IPS-18c (cell line): ENCODE results near the gene DDX43.
"Not testable (repeated sequence)": the region's sequence is repeated elsewhere in the genome, so short reads cannot be mapped to it uniquely, and the experiment has no call there.

Experiments used
- H3K4me3 ChIP-seq: 2 replicates; pipeline ENCODE4 v1.7.0; 2013; ENCODE audit warnings: low read depth, mild to moderate bottlenecking, low read length, moderate library complexity; ENCODE audit not compliant: insufficient read depth
- H3K9me3 ChIP-seq: one replicate; pipeline ENCODE4 v1.6.1; 2013; ENCODE audit warnings: mild to moderate bottlenecking, low read length, moderate library complexity; ENCODE audit not compliant: control insufficient read depth, insufficient read depth

The DDX43 gene

DNA sequence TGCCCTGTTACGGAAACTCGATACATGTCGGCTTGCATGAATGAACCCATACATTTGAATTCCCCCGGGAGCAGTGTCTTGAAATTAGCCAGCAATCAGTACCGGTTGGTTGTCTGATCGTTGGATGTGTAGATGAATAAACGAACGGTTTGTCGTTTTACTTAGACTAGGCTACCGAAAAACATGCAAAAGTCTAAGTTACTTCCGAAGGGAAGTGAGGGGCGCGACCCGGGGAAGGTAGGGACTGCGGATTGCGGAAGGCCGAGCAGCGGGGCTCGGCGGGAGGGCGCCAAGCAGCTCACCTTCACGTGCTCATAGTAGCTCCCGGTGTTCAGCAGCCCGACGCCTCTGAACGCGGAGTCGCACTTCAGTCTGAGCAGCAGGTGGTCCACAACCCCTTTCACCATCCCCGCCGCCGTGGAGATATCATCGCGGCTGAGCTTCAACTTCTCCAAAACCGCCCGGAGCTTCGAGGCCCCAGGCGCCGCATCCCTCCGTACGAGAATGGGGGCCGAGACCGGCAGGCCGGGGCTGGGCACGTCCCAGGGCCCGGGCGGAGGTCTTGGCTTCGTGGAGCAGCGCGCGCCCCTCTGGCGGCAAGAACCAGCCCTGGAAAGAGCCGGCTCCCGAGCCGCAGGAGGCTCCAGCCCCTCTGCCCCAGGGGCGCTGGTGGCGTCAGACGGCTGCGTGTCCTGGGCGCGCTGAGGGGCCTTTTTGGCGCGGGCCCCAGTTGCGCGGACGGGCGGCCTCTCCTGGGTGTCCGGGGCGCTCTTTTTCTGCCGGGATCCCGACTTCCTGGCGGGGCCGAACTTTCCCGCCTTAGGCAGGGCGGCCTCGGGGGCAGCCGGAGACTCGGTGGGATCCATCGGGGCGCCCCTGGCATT lies 56.8 kb downstream of the DDX43 start:
- H3K4me3 ChIP-seq: peak overlapping the region; percentile 43
- H3K9me3 ChIP-seq: no peaks in the 10 kb centered on the region

DNA sequence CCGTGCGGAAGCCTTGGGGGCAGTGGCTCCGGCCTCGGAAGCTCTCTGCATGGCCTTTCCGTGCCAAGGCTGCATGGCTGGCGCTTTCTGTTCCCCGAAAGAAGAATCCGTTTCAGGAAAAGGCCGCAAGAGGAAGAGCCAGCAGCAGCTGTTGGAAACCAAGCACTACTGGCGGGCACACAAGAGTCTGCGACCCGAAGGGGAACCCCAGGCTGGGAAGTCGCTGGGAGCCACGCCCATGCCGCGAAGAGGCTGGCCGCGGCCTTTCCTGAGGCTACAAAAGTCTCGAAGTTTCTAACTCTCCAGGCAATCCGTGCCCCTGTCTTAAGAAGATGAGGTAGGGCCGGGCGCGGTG lies 57.5 kb downstream of the DDX43 start, which contains the start of gene CGAS:
Gene CGAS (minus strand): TSS at position 191 of the 355 bp plus-strand sequence. CDS start 116 bp downstream, at position 75.
- Histone ChIP-seq H3K9me3 (no peaks in the 10 kb centered on the region), H3K4me3 (peak within 1 kb of the TSS; percentile 43)

DNA sequence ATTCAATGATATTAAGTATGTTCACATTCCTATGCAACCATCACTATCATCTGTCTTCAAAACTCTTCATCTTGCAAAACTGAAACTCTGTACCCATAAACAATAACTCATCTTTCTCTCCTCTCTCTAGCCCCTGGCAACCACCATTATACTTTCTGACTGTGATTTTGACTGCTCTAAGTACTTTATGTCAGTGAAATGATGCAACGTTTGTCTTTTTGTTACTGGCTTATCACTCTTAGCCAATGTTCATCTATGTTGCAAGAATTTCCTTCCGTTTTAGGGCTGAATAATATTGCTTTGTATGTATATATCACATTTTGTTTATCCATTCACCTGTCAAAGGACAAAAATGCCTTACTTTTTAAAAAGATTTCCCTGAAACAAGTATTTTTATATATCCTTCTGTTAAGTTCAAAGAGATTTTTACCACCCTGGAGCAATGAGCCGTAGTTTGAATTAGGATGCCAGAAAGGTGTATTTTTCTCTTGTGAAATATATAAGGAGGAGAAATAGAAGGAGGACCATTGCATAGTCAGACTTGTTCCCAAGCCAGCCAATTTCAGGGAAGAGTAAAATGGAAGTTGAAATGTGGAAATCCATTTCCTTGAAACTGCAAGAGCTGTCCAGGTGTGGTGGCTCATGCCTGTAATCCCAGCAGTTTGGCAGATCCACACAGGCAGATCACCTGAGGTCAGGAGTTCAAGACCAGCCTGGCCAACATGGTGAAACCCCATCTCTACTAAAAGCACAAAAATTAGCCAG lies 61.4 kb downstream of the DDX43 start:
- no peaks in the 10 kb centered on the region for H3K9me3 ChIP-seq

DNA sequence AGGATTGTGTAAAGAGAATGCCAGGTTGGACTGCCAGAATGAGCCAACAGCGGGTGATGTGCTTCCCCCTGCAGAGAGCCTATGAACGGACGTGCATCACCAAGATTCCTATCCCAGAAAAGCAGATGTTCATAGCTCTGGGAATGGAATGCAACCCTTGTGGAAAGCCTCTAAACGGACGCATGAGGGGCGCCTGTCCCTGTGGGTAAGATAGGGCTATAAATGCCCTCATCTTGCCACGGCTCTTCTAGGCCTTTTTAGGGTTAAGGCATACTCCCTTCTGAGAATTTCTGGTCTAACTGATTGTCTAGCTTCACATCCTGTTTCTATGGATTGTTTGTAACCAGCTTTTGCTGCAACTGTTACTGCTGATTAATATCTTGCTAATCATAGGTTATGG lies 64.8 kb downstream of the DDX43 start:
- not testable (repeated sequence) for H3K9me3 ChIP-seq, H3K4me3 ChIP-seq

More for the DNA sequence above, 61.4 kb downstream of the DDX43 start:
- no peak overlapping the region for H3K4me3 ChIP-seq

DNA sequence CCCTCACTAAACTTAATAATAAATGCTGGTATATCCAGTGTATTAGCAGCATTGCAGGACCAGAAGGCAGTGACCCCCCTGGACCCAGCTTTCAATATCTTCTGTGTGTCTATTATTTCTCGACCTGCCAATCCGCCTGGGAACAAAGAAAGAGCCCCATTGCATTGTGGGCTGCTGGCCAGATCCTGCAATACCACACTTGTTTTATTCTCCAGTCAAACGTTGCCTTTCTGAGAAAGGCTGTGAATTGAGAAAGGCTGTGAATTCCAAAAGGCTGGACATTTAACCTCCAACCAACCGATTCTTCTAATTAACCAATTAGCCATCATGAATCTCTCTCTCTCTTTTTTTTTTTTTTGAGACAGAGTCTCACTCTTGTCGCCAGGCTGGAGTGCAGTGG lies 65.4 kb downstream of the DDX43 start:
- Histone ChIP-seq H3K9me3 (no peaks in the 10 kb centered on the region), H3K4me3 (no peak overlapping the region)

DNA sequence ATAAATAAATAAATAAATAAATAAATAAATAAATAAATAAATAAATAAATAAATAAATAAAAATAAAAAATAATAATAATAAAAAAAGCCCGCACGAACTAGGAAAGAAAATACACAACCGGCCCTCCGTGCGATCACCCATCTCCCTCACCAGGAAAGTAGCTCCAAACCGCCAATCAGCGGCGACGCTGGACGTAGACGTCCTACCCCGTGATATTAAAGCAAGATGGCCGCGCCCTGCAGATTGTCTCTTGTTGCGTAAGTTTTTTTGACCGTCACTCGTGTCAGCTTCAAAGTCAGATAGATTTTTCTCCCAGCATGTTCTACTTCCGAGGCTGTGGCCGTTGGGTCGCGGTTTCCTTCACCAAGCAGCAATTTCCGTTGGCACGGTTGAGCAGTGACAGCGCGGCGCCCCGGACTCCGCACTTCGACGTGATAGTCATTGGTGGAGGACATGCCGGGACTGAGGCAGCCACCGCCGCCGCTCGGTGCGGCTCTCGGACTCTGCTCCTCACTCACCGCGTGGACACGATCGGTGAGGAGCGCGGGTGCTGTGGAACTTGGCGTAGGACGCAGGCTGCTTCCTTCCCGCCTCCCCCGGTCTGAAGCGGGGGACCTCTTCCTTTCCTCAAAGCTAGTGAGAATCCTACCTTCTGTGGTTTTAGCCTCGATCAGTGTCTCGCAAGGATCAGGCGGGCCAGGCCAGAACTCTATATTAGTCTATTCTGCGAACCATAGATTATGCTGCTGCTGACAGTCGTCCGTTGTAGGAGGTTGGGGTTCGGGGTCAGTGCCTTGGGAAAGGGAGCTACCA lies 67.1 kb downstream of the DDX43 start, which contains the start of gene MTO1:
Gene MTO1 (plus strand): TSS at position 201 of the 814 bp plus-strand sequence. CDS start 118 bp downstream, at position 319.
- no peaks in the 10 kb centered on the region for H3K9me3 ChIP-seq
- peak within 1 kb of the TSS; percentile 100 for H3K4me3 ChIP-seq
